HepG2 (cell line): ENCODE measurements around the gene CRHR1.
"Not testable (repeated sequence)": the region's sequence is repeated elsewhere in the genome, so short reads cannot be mapped to it uniquely, and the experiment has no call there.

ENCODE experiments used
- CTCF ChIP-seq: sonication (generic); formaldehyde crosslinking; IDR thresholded peaks from 2 replicates; pipeline ENCODE4 v1.5.0; 2020; ENCODE audit warnings: mild to moderate bottlenecking, missing genetic modification reagents, moderate library complexity
- HMGXB4 ChIP-seq, 2 experiments: sonication (generic) in 1 of 2; formaldehyde crosslinking in 1 of 2; IDR thresholded peaks; 2 replicates each; pipeline versions ENCODE4 v1.4.0 to v1.6.1; 2018 to 2020; ENCODE audit warnings: missing genetic modification reagents in 2 of 2, borderline replicate concordance in 1 of 2, low read depth in 1 of 2, mild to moderate bottlenecking in 1 of 2, missing biosample characterization in 1 of 2
- MXD1 ChIP-seq: sonication (generic); formaldehyde crosslinking; IDR thresholded peaks from 2 replicates; pipeline ENCODE4 v1.4.0; 2020; ENCODE audit warnings: mild to moderate bottlenecking, missing genetic modification reagents
- RFX5 ChIP-seq: IDR thresholded peaks from 2 replicates; pipeline ENCODE4 v1.6.1; 2011; ENCODE audit warnings: low read depth, low read length, improper control_type of control experiment
- SNRNP70 ChIP-seq: fragments of 200-400 bp; formaldehyde crosslinking; IDR thresholded peaks from 2 replicates; pipeline ENCODE4 v1.6.1; 2017; ENCODE audit warnings: mild to moderate bottlenecking, low read depth, low read length, moderate library complexity
- SRF ChIP-seq: IDR thresholded peaks from 2 replicates; pipeline ENCODE4 v1.6.1; 2011; ENCODE audit warnings: mild to moderate bottlenecking, low read depth, low read length, moderate library complexity
- TAF1 ChIP-seq: sonication (generic); formaldehyde crosslinking; IDR thresholded peaks from 2 replicates; pipeline ENCODE4 v1.4.0; 2020; ENCODE audit warnings: missing genetic modification reagents
- ZNF143 ChIP-seq: sonication (generic); formaldehyde crosslinking; IDR thresholded peaks from 2 replicates; pipeline ENCODE4 v1.4.0; 2020; ENCODE audit warnings: missing genetic modification reagents
- ZNF274 ChIP-seq: sonication (generic); formaldehyde crosslinking; IDR thresholded peaks from 2 replicates; pipeline ENCODE4 v1.5.1; 2020; ENCODE audit warnings: mild to moderate bottlenecking, missing genetic modification reagents
- ZNF281 ChIP-seq: sonication (generic); formaldehyde crosslinking; IDR thresholded peaks from 2 replicates; pipeline ENCODE4 v1.4.0; 2020; ENCODE audit warnings: missing genetic modification reagents, borderline replicate concordance
- ZNF329 ChIP-seq: sonication (generic); formaldehyde crosslinking; IDR thresholded peaks from 2 replicates; pipeline ENCODE4 v1.9.0; 2021; ENCODE audit warnings: low read depth, mild to moderate bottlenecking, missing genetic modification reagents
- ZNF512 ChIP-seq: sonication (generic); formaldehyde crosslinking; IDR thresholded peaks from 2 replicates; pipeline ENCODE4 v1.4.0; 2020; ENCODE audit warnings: mild to moderate bottlenecking, missing genetic modification reagents

DNA sequence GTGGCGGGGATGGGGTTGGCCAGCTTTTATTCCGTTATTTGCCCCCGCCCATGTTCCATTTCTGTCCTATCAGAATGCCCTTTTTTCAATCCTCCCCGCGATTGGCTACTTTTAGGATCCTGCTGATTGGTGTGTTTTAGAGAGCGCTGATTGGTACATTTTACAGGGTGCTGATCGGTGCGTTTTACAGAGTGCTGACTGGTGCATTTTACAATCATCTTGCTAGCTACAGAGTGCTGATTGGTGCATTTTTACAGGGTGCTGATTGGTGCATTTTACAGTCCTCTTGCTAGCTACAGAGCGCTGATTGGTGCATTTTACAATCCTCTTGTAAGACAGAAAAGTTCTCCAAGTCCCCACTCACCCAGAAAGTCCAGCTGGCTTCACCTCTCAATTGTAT, 78.0 kb downstream of the CRHR1 start:
- TF ChIP-seq HMGXB4 (CRISPR knock-in tag; IDR thresholded peaks at IDR 0.05; ENCODE audit: borderline replicate concordance in 1 of 2, low read depth in 1 of 2); ZNF143 (CRISPR knock-in tag); ZNF274 (CRISPR knock-in tag); CTCF; SNRNP70; MXD1 (CRISPR knock-in tag); ZNF281; ZNF329 (CRISPR knock-in tag); SRF; TAF1 (CRISPR knock-in tag); RFX5; ZNF512: not testable (repeated sequence)
